ENCODE measurements around the gene SFT2D1. TPM values are rescaled to one million over a fixed set of nuclear protein-coding genes. Genes with fewer than 3 reads are reported as not detected.
"Not testable (repeated sequence)": the region's sequence is repeated elsewhere in the genome, so short reads cannot be mapped to it uniquely, and the experiment has no call there.

SFT2D1 gene
- 10 to 100 TPM; 41.1 to 52.4 (median 52.1) TPM for total RNA-seq

GRCh38 chr6:166342349-166343149, at the start of gene SFT2D1:
SFT2D1 (minus strand) TSS chr6:166342545; CDS start chr6:166342481, 64 bp downstream.
- Histone ChIP-seq H3K36me3 (no peaks in the 10 kb centered on the region), H3K9me3 (no peaks in the 10 kb centered on the region), H3K27me3 (no peaks in the 10 kb centered on the region), H3K4me1 (peaks cover 0 to 20% of the 10 kb centered on the region in 2 donors), H3K27ac (peak within 1 kb of the TSS; percentile 93 to 95), H3K4me3 (peak within 1 kb of the TSS; percentile 85 to 100 (median 91))
- intact Hi-C loops (cut with DNase I; ENCODE audit: low total_unique reads): no loop called here
- peak; percentile 75 to 79 for DNase-seq (ENCODE audit: low spot score in 2 of 2)
- TF ChIP-seq CTCF (IDR thresholded peaks at IDR 0.05) (no peak), POLR2AphosphoS5 (IDR thresholded peaks at IDR 0.05) (peak; percentile 85 to 95 (median 88)), POLR2A (IDR thresholded peaks at IDR 0.05) (peak; percentile 92)

DNA sequence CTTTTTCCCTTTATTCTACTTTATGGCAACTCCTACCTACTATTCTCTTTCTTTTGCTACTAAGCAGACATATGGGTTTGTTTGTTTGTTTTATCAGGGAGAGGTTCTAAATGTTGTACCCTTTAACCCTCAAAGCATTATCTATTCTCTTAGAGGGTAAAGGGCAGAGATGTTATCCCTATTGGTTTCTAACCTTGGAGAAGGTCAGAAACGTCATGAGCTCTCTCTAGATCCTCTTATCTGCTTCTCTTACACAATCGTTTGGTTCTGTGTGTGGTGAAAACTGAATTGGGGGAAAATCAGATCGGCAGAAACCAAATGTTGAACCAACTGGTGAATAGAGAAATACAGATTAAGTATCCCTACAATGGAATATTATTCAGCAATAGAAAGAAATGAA, 46.8 kb upstream of the SFT2D1 start:
- TF ChIP-seq CTCF (IDR thresholded peaks at IDR 0.05) (no peak), POLR2AphosphoS5 (IDR thresholded peaks at IDR 0.05) (no peak), POLR2A (IDR thresholded peaks at IDR 0.05) (no peak)
- H3K27ac ChIP-seq: no peak overlapping the region
- no peak for DNase-seq (ENCODE audit: low spot score in 2 of 2)
- peaks cover 0 to 4% of the 10 kb centered on the region in 2 donors for H3K27me3 ChIP-seq
- H3K9me3 ChIP-seq: no peaks in the 10 kb centered on the region
- no peaks in the 10 kb centered on the region for H3K4me1 ChIP-seq
- H3K4me3 ChIP-seq: no peak overlapping the region
- intact Hi-C loops (cut with DNase I; ENCODE audit: low total_unique reads): no loop called here
- no peaks in the 10 kb centered on the region for H3K36me3 ChIP-seq

- intact Hi-C loops (cut with DNase I; ENCODE audit: low total_unique reads): no loop called here
- DNase-seq (ENCODE audit: low spot score in 2 of 2): no peak
- Histone ChIP-seq H3K36me3 (no peaks in the 10 kb centered on the region), H3K27ac (peak overlapping the region in 1 of 2 donors; percentile 29), H3K27me3 (no peaks in the 10 kb centered on the region), H3K4me3 (no peak overlapping the region), H3K4me1 (no peaks in the 10 kb centered on the region), H3K9me3 (no peaks in the 10 kb centered on the region)
- TF ChIP-seq POLR2AphosphoS5 (IDR thresholded peaks at IDR 0.05) (no peak), CTCF (IDR thresholded peaks at IDR 0.05) (no peak), POLR2A (IDR thresholded peaks at IDR 0.05) (no peak)
Observed at GRCh38 chr6:166388290-166389004, 46.1 kb upstream of the SFT2D1 start.

DNA sequence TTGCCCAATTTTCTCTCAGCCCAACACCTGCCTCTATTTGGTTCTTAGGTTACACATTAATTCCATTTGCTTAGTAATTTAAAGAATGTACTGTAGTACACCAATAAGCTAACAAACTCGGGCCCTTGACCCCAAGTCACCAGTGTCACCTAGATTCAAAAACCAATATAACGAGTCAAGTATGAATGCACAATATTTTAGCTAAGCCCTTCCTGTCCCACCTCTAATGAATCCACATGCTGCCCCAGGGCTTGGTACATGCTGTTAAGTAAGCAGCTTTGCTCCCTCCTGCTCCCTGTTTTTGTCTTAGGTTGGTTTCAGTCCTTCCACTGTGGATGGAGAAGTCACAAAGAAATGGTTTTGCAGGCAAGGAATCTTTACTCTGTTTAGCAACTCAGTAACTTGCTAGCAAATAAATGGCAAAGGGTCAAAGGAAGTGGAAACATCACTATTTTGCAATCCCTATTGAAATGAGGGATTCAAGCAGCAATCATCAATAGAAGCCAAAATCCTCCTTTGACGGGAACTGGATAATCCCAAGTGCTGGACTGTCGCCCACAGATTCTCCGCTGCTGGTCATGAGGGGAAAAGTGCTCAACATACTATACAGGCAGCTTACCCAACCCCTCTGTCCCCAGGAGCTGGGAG, 45.4 kb upstream of the SFT2D1 start:
- H3K36me3 ChIP-seq: no peaks in the 10 kb centered on the region
- peak overlapping the region in 1 of 2 donors; percentile 29 for H3K27ac ChIP-seq
- no peak overlapping the region for H3K4me3 ChIP-seq
- TF ChIP-seq CTCF (IDR thresholded peaks at IDR 0.05) (no peak), POLR2AphosphoS5 (IDR thresholded peaks at IDR 0.05) (no peak), POLR2A (IDR thresholded peaks at IDR 0.05) (no peak)
- no peaks in the 10 kb centered on the region for H3K4me1 ChIP-seq
- H3K27me3 ChIP-seq: no peaks in the 10 kb centered on the region
- no peak for DNase-seq (ENCODE audit: low spot score in 2 of 2)
- H3K9me3 ChIP-seq: no peaks in the 10 kb centered on the region
- intact Hi-C loops (cut with DNase I; ENCODE audit: low total_unique reads): no loop called here

DNA sequence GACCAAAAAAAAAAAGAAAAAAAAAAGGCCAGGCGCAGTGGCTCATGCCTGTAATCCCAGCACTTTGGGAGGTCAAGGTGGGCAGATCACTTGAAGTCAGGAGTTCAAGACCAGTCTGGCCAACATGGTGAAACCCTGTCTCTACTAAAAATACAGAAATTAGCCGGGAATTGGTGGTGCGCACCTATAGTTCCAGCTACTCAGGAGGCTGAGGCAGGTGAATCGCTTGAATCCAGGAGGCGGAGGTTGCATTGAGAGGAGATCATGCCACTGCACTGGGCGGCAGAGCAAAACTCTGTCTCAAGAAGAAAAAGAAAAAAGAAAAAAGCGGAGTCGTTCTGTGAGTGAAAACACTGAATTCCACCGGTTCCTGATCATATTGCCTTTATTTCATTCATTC, 44.8 kb upstream of the SFT2D1 start:
- H3K27ac ChIP-seq: not testable (repeated sequence)

More for the DNA sequence above, 44.8 kb upstream of the SFT2D1 start:
- H3K36me3 ChIP-seq; intact Hi-C loops (cut with DNase I; ENCODE audit: low total_unique reads); H3K27me3 ChIP-seq; DNase-seq (ENCODE audit: low spot score in 2 of 2); H3K4me1 ChIP-seq; H3K9me3 ChIP-seq; H3K4me3 ChIP-seq: not testable (repeated sequence)

Data from breast epithelium (tissue), 4 donors.